Tibial nerve (tissue), 4 donors: ENCODE measurements around the gene CDK18.

ENCODE experiments used
- CTCF ChIP-seq, 5 experiments: fragments of 200-600 bp in 3 of 5; fragments of 450-650 bp in 2 of 5; sonication (generic) in 3 of 5; IDR thresholded peaks; one replicate each; pipeline ENCODE4 v1.5.1; 2016 to 2019; ENCODE audit warnings: antibody characterized with exemption in 5 of 5, mild to moderate bottlenecking in 3 of 5, moderate library complexity in 2 of 5
- EP300 ChIP-seq, 2 donors: sonication (generic); formaldehyde crosslinking; IDR thresholded peaks; one replicate each; pipeline ENCODE4 v1.6.1; 2017; ENCODE audit warnings: antibody characterized with exemption in 2 of 2, mild to moderate bottlenecking in 1 of 2
- POLR2A ChIP-seq, 2 donors: fragments of 450-650 bp; IDR thresholded peaks; one replicate each; pipeline ENCODE4 v1.6.1; 2017; ENCODE audit warnings: antibody characterized with exemption in 2 of 2, mild to moderate bottlenecking in 2 of 2, moderate library complexity in 2 of 2

DNA sequence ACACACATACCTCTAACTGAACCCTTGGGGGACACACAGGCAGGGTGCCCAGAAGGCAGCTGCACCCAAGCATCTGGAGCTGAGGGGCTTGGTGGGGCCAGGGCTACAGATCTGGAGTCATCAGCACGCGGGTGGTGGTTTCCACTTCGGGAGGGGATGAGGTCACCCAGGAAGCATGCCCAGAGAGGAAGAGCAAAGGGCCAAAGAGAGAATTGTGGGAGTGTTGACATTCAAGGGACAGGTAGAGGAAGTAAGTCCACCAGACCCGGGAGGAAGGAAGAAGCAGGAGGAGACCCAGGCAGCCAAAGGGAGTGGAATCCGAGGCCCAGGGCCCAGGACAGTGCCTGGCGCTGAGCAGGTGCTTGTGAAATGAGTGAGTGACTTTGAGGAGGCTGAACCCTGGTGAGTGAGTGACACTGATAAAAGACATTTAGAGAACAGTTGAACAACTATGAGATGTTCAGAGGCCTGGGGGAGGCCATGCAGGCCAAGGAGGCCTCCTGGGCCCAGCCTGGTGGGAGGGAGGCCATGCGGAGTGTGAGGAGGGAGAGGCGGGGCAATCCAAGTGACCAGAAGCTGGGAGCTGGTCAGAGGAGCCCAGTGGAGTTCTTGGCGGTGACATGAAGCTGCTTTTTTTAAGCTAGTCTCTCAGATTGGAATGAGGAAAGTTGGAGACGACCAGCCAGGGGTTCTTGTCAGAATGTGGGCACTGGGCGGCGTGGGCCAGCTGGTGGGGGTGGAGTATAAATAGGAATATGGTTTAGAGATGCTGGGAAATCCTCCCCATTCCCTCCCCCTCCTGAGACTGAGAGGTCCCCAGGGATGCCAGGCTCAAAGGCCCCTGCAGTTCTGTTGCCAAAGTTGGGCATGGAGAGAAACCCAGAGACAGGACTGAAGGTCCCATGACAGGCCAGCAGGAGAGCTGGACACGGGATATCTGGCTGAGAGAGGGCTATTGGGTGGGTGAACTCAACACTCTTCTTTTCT lies 7.9 kb downstream of the CDK18 start:
- no peak for TF ChIP-seq CTCF (IDR thresholded peaks at IDR 0.05)
- no peak for TF ChIP-seq POLR2A (IDR thresholded peaks at IDR 0.05)
- no peak for TF ChIP-seq EP300 (IDR thresholded peaks at IDR 0.05)
